Fibroblast of skin of right biceps (primary cell): ENCODE measurements around the gene RTTN.

Experiments used
- DNase-seq: peaks from one replicate; pipeline ENCODE4 v3.0.0-alpha.2; 2013

RTTN gene

GRCh38 chr18:70073432-70073831, 132.1 kb downstream of the RTTN start:
- no peak for DNase-seq

GRCh38 chr18:70072678-70073077, 132.8 kb downstream of the RTTN start:
- peak; percentile 28 for DNase-seq

GRCh38 chr18:70069965-70070364, 135.5 kb downstream of the RTTN start:
- DNase-seq = no peak

GRCh38 chr18:70069382-70069781, 136.1 kb downstream of the RTTN start:
- DNase-seq = no peak

- DNase-seq = no peak
Observed at GRCh38 chr18:70068981-70069380, 136.5 kb downstream of the RTTN start.

- DNase-seq = no peak
Observed at GRCh38 chr18:70059684-70060083, 145.8 kb downstream of the RTTN start.

DNA sequence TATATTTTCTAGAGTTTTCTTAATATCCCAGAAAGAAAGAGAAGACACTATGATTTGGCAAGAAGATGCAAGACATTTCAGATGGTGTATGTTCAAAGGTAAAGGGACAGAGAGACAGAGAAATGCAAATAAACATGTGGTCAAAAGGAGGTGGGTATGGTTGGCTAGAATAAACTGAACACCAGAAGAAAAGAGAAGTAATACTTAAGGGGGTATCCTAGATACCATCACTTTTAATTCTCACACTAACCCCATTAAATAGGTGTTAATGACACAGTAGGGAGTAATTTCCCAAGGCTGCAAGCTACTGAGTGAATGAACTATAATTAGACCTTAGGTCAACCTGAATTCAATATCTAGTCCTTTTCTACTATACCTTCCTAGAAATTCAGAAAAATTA, 146.6 kb downstream of the RTTN start:
- DNase-seq = no peak

DNA sequence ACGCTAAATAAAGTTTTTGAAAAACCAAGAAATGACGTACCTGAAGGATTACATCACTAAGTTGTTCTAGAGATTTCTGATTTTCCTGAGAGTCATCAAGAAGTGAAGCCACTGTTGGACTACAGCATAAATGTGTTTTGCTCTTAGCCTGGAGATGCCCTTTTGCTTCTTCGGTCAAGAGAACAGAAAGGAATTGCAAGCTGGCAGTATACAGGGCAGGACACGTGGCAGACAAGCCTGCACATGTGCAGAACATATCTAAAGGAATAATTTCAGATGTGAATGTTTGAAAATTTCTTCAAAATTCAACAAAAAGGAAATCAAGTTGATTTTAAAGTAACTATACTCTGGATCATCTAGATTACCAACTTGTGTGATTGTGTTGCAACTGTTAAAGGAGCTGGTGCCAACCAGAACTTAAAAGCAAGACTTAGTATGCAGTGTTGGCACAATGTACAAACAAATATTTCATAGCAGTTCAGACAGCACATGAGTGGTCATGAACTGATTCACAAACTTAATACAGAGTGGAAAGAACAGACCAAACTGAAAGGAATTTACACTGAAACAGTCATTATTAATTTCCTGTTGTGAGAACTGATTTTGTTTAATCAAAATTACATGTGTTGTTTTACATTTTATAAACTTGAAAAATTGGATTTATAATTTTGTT, 157.4 kb downstream of the RTTN start:
- peak; percentile 58 for DNase-seq

DNA sequence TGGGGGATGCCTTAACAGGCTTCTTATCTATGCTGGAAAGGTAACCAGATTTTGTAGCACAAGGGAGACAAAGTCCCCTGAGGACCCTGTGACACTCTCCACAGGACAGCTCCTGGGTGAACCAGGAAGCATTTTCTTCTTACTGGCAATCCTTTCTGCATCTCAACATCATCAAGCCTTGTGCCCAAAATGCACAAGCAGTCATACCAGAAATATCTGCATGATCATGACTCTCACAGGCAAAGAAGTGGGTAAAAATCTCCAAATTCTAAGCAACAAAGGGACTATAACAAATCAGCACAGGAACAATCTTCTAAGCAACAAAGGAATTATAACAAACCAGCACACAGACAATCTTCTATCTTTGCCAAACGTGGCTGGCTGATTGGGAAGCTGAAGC, 158.7 kb downstream of the RTTN start:
- DNase-seq = peak; percentile 21

GRCh38 chr18:70046207-70046606, 159.3 kb downstream of the RTTN start:
- DNase-seq = peak; percentile 68

DNA sequence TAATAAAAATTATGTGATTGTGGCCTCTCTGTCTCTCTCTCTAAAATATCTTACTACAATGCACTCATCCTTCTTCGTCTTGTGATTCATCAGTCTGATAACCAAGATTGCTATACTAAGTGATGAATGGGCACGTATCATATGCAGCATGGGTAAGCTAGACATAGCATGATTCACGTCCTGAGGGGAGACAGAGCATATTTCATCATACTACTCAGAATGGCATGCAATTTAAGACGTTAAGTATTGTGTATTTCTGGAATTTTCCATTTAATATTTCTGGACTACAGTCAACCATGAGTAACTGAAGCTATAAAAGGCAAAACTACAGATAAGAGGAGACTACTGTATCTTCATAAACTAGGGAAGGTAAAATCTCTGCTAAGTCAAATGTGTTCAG, 160.9 kb downstream of the RTTN start:
- DNase-seq = peak; percentile 99

GRCh38 chr18:70041459-70042050, 163.9 kb downstream of the RTTN start:
- DNase-seq = no peak

GRCh38 chr18:70039186-70039585, 166.3 kb downstream of the RTTN start:
- no peak for DNase-seq

- no peak for DNase-seq
Observed at GRCh38 chr18:70037431-70038061, 167.9 kb downstream of the RTTN start.

GRCh38 chr18:70036771-70037347, 168.6 kb downstream of the RTTN start:
- DNase-seq = no peak

GRCh38 chr18:70036168-70036567, 169.3 kb downstream of the RTTN start:
- no peak for DNase-seq

DNA sequence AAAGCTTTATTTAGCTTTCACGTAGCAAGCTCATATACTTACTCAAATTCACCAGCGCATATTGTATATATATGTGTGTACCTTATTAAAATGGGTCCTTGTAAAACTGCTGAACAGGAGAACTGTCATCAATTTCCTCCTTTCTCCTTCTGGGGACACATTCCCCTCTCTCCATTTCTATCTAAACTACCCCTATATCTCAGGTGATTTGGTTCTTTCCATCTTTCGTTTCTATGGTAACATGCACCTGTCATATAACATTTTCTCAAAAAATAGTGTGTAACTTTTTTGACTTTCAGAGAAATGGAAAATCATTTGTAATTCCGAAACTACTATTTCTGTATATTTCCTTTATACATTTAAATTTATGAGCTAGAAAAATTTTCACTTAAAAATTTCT, 174.3 kb downstream of the RTTN start:
- DNase-seq = no peak

- no peak for DNase-seq
Observed at GRCh38 chr18:70030728-70031127, 174.8 kb downstream of the RTTN start.

- no peak for DNase-seq
Observed at GRCh38 chr18:70029163-70029562, 176.3 kb downstream of the RTTN start.

DNA sequence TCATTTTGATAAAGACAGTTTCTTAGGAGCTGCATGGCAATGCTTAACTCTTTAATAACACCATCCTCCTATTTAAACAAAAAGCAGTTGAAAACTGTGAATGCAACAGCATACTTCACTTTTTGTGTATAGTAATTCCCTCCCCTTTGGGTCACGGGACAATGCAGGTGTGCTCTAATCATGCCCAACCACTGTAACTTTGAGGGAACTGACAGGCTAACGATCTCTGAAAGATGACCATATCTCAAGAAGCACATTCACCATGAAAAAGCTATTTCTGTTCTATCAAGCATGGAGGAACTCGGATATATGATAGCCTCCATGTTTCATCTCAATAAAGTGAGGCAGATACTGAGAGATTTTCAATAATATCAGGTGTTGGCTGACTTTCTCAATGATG, 176.8 kb downstream of the RTTN start:
- no peak for DNase-seq

DNA sequence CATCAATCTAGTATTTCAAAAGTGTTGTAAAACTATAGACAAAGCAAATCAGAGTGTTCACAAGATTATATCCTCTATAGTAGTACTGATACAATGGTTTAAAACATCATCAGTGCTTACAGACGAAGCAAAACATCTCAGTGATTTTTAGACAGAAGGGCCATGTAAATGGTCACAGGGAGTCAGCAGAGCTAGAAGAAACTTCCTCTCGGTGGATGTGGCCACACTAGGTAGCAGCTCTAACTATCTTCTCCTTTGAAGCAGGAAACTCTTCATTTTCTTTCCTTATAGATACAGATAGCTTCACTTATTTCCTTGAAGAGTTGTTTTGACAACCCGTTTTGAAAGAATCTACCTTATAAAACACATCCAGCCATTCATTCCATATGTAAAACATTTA, 177.4 kb downstream of the RTTN start:
- no peak for DNase-seq

- no peak for DNase-seq
Observed at GRCh38 chr18:70025580-70025979, 179.9 kb downstream of the RTTN start.

DNA sequence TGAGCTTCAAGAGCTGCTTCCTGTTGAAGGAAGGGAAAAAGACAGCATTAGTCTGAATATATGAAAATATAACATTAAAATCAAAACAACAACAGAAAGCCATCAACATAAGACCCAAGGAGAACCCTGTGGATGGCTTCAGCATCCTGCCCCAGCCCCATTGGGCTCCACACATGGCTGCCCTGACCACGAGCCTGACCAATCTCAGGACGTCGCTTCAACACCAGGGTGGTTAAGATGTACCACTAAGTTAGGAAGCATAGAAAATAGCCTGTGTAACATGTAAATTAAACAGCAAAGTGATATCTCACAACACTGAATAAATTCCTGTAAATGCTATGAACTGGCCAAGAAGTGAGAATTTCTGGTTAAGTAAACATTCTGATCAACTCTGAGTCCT, 180.7 kb downstream of the RTTN start:
- no peak for DNase-seq

DNA sequence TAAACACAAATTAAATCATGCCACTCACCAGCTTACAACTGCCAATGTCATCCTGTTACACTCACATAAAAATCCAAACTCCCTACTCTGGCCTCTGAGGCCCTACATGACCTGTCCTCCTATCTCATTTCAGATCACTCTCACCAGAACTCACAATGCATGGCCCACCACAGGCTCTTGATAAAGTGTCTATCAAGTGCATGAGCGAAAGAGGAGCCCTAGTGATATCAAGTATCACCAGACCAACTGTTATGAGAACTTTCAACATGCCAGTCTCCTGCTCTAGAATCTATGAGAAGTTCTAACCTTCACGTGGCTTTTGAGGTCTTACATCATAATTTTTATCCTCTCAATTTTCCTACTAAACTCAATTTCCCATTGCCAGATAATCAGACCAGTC, 181.4 kb downstream of the RTTN start:
- no peak for DNase-seq
